Activated T-cell treated with anti-CD3 and anti-CD28 coated beads, Interleukin-2, amount 50 U/mL, for 24 hours (primary cell): ENCODE results near the gene SAE1.

Experiments
- DNase-seq: peaks from one replicate; pipeline ENCODE4 v3.0.0-alpha.2; 2020
- H3K27ac Mint-ChIP-seq: 2 replicates; pipeline ENCODE4 v1.8.0; 2020; ENCODE audit warnings: mild to moderate bottlenecking, mixed read lengths
- H3K27me3 Mint-ChIP-seq: 2 replicates; pipeline ENCODE4 v1.8.0; 2020; ENCODE audit warnings: mixed read lengths
- H3K36me3 Mint-ChIP-seq: 2 replicates; pipeline ENCODE4 v1.8.0; 2020; ENCODE audit warnings: low read depth, mixed read lengths
- H3K4me1 Mint-ChIP-seq: 2 replicates; pipeline ENCODE4 v1.8.0; 2020; ENCODE audit warnings: low read depth, mixed read lengths
- H3K4me3 Mint-ChIP-seq: 2 replicates; pipeline ENCODE4 v1.8.0; 2020; ENCODE audit warnings: mild to moderate bottlenecking, moderate library complexity, mixed read lengths
- H3K9me3 Mint-ChIP-seq: 2 replicates; pipeline ENCODE4 v1.8.0; 2020; ENCODE audit warnings: mixed read lengths

SAE1 gene

GRCh38 chr19:47221890-47222289 lies 91.3 kb downstream of the SAE1 start:
- no peak overlapping the region for H3K27ac Mint-ChIP-seq
- H3K4me1 Mint-ChIP-seq = peaks cover 10% of the 10 kb centered on the region
- no peaks in the 10 kb centered on the region for H3K9me3 Mint-ChIP-seq
- H3K4me3 Mint-ChIP-seq = no peak overlapping the region
- DNase-seq = no peak
- peaks cover 15% of the 10 kb centered on the region for H3K36me3 Mint-ChIP-seq
- no peaks in the 10 kb centered on the region for H3K27me3 Mint-ChIP-seq

DNA sequence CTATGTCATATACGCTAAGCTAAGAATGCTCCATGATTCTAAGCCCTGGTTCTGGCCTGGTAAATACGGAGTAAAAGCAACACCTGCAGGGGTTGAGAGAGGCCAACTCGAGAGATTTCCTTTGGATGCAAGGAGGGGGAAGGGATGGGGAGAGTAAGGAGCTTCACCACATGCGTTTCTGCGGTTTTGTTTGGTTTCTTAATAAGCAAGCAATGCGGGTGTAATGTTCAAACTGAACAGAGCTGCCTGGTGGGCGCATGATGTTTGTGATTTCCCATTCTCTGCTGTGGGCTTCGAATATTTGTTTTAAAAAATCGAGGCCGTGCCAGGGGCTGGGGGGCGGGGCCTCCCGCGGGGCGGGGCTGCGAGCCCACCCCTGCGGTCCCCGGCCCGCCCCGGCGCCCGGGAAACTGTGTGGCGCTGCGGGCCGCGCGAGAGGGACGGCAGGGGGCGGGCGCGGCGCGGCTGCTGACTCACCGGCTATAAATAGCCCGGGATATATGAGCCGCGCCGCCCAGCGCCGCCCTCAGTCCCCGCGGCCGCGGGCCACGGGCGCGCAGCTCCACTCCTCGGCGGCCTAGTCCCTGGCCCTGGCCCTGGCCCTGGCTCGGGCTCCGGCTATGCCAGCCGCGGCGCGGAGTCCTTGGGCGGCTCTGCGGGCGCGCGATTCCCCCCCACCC lies 95.3 kb downstream of the SAE1 start:
- H3K4me1 Mint-ChIP-seq = peaks cover 18% of the 10 kb centered on the region
- H3K4me3 Mint-ChIP-seq = peak overlapping the region; percentile 79
- H3K36me3 Mint-ChIP-seq = peaks cover 12% of the 10 kb centered on the region
- H3K9me3 Mint-ChIP-seq = no peaks in the 10 kb centered on the region
- DNase-seq = peak; percentile 89
- peak overlapping the region; percentile 65 for H3K27ac Mint-ChIP-seq
- no peaks in the 10 kb centered on the region for H3K27me3 Mint-ChIP-seq

GRCh38 chr19:47226426-47227351 lies 96.1 kb downstream of the SAE1 start:
- DNase-seq = no peak
- Mint-ChIP-seq H3K9me3 (no peaks in the 10 kb centered on the region), H3K4me1 (peaks cover 23% of the 10 kb centered on the region), H3K27ac (peak overlapping the region; percentile 92), H3K4me3 (peak overlapping the region; percentile 79), H3K27me3 (no peaks in the 10 kb centered on the region), H3K36me3 (peaks cover 11% of the 10 kb centered on the region)

- DNase-seq = peak; percentile 59
- no peaks in the 10 kb centered on the region for H3K9me3 Mint-ChIP-seq
- H3K36me3 Mint-ChIP-seq = peaks cover 6% of the 10 kb centered on the region
- H3K27ac Mint-ChIP-seq = peak overlapping the region; percentile 76
- H3K4me1 Mint-ChIP-seq = peaks cover 31% of the 10 kb centered on the region
- no peaks in the 10 kb centered on the region for H3K27me3 Mint-ChIP-seq
- H3K4me3 Mint-ChIP-seq = peak overlapping the region; percentile 79
Measured at GRCh38 chr19:47227352-47228167, 96.9 kb downstream of the SAE1 start.

DNA sequence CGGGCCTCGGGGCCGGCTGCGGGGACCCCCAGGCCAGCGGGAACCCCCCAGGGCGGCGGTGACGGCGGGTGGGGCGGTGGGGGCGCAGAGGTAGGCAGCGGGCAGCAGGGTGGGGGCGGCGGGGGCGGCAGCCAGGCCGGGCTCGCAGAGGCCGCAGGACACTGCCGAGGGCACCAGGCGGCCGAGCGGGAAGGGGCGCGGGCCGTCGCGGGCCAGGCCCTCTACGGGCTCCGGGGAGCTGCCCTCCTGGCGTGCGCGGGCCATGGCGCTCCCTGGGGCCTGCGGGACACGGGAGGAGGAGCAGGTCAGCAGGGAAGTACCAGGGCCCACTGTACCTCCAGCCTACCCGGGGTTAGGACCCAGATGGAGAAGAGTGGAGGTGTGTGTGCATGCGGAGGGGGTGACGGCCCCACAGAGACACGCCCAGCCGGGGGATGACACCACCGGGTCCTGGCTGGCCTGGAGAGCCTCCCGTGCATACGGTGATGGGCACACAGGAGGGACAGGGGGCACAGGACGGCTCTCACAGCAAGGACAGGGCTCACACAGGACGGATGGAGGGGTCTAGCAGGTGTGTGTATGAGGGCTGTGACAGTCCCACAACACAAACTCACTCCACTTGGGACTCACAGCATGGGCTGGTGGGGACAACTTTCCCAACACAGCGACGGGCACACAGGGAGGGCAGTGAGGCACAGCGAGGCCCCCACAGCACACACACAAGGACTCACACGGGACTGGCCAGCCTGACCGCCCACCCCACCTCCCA lies 97.7 kb downstream of the SAE1 start:
- Mint-ChIP-seq H3K4me1 (peaks cover 35% of the 10 kb centered on the region), H3K27me3 (no peaks in the 10 kb centered on the region), H3K4me3 (no peak overlapping the region), H3K9me3 (no peaks in the 10 kb centered on the region), H3K27ac (no peak overlapping the region), H3K36me3 (peaks cover 6% of the 10 kb centered on the region)
- peak; percentile 66 for DNase-seq

- DNase-seq = no peak
Measured at GRCh38 chr19:47228937-47229675, 98.5 kb downstream of the SAE1 start.

DNA sequence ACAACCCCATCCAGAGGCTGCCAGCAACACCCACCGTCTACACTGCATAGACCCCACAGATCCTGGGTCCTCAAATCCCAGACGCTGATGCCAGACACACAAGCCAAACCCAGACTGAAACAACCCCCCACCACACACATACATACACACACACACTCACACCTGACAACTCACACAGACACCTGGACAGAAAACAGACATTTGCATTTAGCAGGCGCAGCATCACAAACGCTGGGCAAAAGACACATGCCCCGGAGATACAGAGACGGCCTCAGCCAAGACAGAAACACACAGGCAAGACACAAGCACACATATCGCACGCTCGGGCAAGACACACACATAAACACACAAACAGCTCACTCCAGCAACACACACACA lies 99.0 kb downstream of the SAE1 start:
- Mint-ChIP-seq H3K27me3 (no peaks in the 10 kb centered on the region), H3K27ac (no peak overlapping the region), H3K36me3 (peaks cover 5% of the 10 kb centered on the region), H3K4me3 (no peak overlapping the region), H3K4me1 (peaks cover 35% of the 10 kb centered on the region), H3K9me3 (no peaks in the 10 kb centered on the region)
- DNase-seq = peak; percentile 54

More at GRCh38 chr19:47228937-47229675, 98.5 kb downstream of the SAE1 start:
- no peak overlapping the region for H3K27ac Mint-ChIP-seq
- H3K9me3 Mint-ChIP-seq = no peaks in the 10 kb centered on the region
- H3K27me3 Mint-ChIP-seq = no peaks in the 10 kb centered on the region
- H3K36me3 Mint-ChIP-seq = peaks cover 5% of the 10 kb centered on the region
- H3K4me3 Mint-ChIP-seq = no peak overlapping the region
- H3K4me1 Mint-ChIP-seq = peaks cover 35% of the 10 kb centered on the region

- peaks cover 34% of the 10 kb centered on the region for H3K4me1 Mint-ChIP-seq
- no peak overlapping the region for H3K27ac Mint-ChIP-seq
- peak overlapping the region; percentile 60 for H3K4me3 Mint-ChIP-seq
- H3K9me3 Mint-ChIP-seq = no peaks in the 10 kb centered on the region
- peak; percentile 86 for DNase-seq
- no peaks in the 10 kb centered on the region for H3K27me3 Mint-ChIP-seq
- peaks cover 4% of the 10 kb centered on the region for H3K36me3 Mint-ChIP-seq
Measured at GRCh38 chr19:47230054-47230920, 99.7 kb downstream of the SAE1 start.

DNA sequence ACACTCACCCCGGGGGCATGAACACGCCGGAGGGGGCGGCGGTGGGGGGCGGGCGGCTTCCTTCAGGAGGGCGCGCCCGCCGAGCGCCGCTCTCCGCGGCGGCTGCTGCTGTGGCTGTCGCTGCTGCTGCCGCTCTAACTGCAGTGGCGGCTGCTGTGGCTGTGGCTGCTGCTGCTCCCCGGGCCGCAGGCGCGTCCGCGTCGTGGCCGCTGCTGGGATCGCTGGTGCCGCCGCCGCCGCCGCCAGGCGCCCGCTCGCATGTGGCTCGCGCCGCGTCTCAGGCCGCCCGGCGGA lies 100.2 kb downstream of the SAE1 start, which contains the start of gene BBC3:
BBC3 (minus strand) TSS at position 279 of the 294 bp plus-strand sequence. CDS start 2,768 bp downstream, outside the sequence.
- H3K4me1 Mint-ChIP-seq = peaks cover 29% of the 10 kb centered on the region
- H3K27ac Mint-ChIP-seq = peak within 1 kb of the TSS; percentile 77
- H3K36me3 Mint-ChIP-seq = no peaks in the 10 kb centered on the region
- no peaks in the 10 kb centered on the region for H3K27me3 Mint-ChIP-seq
- H3K9me3 Mint-ChIP-seq = no peaks in the 10 kb centered on the region
- no peak for DNase-seq
- peak within 1 kb of the TSS; percentile 73 for H3K4me3 Mint-ChIP-seq

GRCh38 chr19:47231215-47232054 lies 100.8 kb downstream of the SAE1 start:
- no peaks in the 10 kb centered on the region for H3K36me3 Mint-ChIP-seq
- peak overlapping the region; percentile 73 for H3K4me3 Mint-ChIP-seq
- peak; percentile 91 for DNase-seq
- H3K27me3 Mint-ChIP-seq = no peaks in the 10 kb centered on the region
- no peaks in the 10 kb centered on the region for H3K9me3 Mint-ChIP-seq
- H3K4me1 Mint-ChIP-seq = peaks cover 29% of the 10 kb centered on the region
- peak overlapping the region; percentile 77 for H3K27ac Mint-ChIP-seq

DNA sequence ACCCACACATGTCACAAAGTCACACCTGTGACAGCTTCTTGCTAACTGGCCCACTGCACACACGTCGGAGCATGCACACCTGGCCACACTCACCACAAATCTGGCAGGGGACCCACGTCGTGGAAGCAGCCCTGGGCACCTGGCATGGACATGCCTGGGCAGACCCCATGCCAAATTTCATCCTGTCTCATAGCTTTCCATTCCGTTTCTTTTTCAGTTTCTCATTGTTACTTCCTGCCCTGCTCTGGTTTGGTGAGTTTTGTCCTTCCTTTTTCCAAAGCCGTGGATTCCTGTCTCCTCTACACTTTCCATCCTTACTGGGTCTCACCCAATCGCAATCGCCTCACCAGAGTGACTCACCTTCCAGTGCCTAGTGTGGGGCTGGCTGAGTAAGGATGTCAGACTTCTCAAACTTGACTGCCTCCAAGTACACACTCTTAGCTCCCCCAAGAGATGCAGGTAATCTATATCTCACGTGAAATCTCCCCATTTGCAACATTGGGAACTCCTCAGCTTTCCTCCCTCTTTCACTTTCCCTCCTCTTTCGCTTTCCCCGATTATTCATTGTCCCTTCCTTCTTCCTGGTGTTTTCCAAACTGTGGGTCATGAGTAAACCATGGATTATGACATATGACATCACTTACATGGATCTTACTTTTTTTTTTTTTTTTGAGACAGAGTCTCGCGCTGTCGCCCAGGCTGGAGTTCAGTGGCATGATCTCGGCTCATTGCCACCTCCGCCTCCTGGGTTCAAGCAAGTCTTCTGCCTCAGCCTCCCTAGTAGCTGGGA lies 102.0 kb downstream of the SAE1 start:
- H3K36me3 Mint-ChIP-seq = no peaks in the 10 kb centered on the region
- peak overlapping the region; percentile 73 for H3K4me3 Mint-ChIP-seq

More for the DNA sequence above, 102.0 kb downstream of the SAE1 start:
- peaks cover 19% of the 10 kb centered on the region for H3K4me1 Mint-ChIP-seq
- DNase-seq = no peak
- H3K9me3 Mint-ChIP-seq = no peaks in the 10 kb centered on the region
- peak overlapping the region; percentile 68 for H3K27ac Mint-ChIP-seq
- H3K27me3 Mint-ChIP-seq = no peaks in the 10 kb centered on the region
